Activated naive CD4-positive, alpha-beta T cell treated with anti-CD3 and anti-CD28 coated beads, Interleukin-2, amount 50 U/mL, for 16 hours (primary cell): ENCODE data around the gene ZNF567.
"Not testable (repeated sequence)": the region's sequence is repeated elsewhere in the genome, so short reads cannot be mapped to it uniquely, and the experiment has no call there.

Experiments
- DNase-seq: peaks from one replicate; pipeline ENCODE4 v3.0.0-alpha.2; 2020

The ZNF567 gene

DNA sequence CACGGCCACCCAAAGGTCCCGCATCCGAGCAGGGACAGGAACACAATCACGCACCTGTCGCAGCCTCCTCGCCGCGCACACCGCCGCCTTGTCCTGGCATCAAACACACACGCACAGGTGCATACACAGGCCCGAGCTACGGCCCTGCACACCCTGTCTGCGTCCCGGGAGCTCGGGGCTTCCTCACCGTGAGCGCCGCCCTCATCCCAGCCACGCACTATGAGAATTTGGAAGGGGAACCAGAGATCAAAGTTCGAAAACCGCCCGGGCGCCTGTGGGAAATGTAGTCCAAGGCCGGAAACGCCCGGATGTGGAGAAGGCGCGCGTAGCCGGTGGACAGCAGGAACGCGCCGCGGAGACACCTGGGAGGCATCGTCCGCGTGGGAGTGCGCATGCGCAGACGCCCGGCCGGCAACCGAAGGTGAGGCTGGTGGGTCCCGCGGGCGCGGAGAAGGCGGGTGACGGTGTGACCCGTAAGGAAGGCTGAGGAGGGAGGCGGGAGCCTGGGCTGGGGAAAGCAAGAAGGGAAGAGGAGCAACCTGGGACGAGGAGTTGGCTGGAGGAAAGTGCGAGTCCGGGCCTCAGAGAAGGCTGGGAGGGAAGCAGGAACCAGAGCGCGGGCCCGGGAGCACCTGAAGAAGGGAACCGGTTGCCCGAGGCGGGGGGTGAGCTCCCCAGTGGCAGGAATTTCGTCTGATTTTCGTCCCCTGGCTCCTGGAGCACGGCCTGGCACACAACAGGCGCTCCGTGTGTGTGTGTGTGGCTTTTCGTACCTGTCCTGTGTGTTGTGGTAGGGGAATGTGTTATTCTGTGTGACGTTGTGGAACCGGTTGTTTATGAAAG is at the start of gene ZNF567:
Gene ZNF567 (plus strand): TSS at position 399 of the 843 bp plus-strand sequence. CDS start 7,256 bp downstream, outside the sequence.
- DNase-seq, result peak; percentile 98

DNA sequence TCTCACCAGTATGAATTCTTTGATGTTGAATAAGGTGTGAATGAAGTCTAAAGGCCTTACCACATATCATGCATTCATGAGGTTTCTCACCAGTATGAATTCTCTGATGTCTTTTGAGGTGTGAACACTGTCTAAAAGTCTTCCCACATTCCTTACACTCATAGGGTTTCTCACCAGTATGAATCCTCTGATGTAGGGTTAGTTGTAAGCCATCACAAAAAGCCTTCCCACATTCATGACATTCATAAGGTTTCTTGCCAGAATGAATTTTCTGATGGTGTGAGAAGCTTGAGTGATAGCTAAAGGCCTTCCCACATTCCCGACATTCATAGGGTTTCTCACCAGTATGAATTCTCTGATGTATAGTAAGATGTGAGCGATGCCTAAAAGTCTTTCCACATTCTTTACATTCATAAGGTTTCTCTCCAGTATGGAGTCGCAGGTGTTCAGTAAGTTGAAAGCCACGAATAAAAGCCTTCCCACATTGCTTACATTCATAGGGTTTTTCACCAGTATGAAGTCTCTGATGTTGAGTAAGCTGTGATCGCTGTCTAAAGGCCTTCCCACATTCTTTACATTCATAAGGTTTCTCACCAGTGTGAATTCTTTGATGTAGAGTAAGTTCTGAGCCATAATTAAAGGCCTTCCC is 48.4 kb upstream of the ZNF567 start:
- no peak for DNase-seq

DNA sequence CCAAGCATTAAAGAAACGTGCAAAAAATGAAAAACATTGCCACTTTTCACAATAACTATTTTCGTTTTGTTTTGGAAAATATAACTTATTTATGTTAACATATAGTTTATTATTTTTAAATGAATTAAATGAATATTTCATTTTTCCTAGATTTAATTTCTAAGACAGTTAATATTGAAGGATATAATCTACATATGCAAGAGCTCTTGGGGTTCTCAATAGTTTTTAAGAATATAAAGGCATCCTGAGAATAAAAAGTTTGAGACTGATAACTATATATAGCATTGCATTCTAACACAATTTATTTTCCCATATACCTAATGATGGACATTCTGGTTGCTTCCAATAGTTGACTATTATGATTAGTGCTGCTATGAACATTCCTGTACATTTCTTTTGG is 40.7 kb upstream of the ZNF567 start:
- no peak for DNase-seq

DNA sequence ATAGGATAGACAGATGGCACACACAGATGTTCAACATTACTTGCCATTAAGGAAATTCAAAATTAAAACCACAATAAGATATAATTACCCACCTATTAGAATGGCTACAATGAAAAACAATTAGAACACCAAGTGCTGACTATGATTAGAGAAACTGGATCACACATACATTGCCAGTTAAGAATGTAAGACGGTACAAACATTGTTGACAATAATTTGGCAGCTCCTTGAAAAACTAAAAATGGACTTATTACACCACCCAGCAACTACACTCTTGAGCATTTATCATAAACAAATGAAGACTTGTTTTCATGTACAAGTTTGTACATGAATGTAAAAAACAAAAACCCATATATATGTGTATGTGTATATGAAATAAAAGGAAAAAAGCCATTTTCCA is 34.5 kb upstream of the ZNF567 start:
- no peak for DNase-seq

DNA sequence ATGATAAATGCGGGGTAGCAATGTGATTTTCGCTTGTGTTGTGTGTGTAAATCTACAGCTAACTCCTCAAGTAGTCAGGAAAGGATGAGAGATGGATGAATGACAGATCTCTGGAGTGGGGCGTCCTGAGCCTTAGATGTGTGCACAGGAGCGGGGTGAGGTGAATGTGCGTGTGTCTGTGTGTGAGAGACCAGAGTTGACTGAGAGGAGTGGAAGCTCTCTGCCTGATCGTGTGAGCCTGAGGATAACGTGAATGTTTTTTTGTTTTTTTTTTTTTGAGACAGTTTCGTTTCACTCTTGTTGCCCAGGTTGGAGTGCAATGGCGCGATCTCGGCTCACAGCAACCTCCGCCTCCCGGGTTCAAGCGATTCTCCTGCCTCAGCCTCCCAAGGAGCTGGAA is 21.6 kb upstream of the ZNF567 start:
- no peak for DNase-seq

DNA sequence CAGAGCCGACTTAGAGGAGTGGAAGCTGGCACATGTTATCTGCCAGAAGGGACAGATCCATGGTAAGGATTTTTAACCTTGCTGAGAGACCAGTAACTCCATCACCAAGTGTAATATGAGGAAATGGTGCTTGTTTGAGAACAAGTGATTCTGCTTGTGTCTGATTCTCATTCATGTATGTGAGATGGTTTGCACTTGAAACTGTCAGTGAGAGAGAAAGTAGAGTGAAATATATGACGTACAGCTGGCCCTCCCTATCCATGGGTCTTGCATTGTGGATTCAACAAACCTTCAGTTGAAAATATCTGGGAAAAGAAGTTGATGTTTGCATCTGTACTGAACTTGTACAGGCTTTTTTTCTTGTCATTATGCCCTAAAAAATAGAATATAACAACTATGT is 18.8 kb upstream of the ZNF567 start:
- DNase-seq, result no peak

DNA sequence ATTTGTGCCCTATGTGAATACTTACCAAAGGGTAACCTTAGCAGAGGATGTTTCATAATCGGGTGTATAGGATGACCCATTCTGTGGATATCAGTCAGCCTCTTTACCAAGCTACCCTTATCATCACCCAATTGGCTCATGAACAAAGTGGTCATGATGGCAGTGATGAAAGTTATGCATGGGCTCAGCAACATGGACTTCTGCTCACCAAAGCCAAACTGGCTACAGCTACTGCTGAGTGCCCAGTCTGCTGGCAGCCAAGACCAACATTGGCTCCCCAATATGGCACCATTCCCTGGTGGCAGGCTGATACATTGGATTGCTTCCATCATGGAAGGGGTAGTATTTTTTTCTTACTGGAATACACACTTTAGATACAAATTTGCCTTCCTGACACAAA is 15.0 kb upstream of the ZNF567 start:
- DNase-seq, result no peak

DNA sequence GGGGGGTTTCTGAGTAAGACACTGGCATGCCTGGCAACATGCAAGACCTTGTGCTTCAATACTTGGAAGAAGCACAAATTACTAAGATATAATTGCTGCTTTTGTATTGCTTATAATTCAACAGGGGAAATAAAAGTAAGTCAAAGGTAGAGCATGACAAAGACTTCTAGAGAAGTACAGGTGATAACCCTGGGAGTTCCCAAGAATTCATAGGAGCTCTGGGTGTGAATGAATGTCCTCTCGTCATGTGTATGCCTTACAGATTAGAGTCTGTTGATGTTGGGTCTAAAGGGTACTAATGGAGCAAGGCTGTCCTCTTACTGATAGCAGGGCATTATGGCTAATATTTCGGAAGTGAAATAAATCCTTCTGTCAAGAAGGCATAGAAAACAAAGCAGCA is 13.2 kb upstream of the ZNF567 start:
- DNase-seq, result no peak

DNA sequence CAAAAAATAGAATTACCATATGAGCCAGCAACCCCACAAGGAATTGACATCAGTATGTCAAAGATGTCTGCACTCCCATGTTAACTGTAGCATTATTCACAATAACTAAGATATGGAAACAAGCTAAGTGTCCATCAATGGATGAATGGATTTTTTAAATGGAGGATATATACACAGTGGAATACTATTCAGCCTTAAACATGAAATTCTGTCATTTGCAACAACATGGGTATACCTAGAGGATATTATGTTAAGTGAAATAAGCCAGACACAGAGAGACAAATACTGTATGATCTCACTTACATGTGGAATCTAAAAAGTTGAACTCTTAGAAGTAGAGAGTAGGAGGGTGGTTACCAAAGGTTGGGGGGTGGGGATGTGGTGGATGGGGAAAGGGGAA is 8.0 kb upstream of the ZNF567 start:
- DNase-seq, result no peak

DNA sequence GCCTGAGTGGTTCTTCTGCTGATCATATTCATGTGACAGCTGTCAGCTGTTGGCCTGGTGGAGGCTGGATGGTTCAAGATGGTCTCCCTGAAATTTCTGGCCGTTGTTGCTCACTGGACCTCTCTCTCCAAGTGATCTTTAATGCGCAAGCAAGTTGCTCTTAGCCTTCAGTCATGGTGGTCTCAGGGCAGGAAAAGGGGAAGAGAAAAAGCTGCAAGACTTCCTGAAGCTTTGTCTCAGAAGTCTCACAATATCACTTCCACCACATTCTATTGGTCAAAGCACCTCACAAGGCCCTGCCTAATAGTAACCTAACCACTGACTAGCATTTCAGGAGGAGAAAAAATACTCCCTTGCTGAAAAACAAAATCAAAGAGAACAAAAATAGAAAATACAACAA is 1.6 kb upstream of the ZNF567 start:
- DNase-seq, result no peak

DNA sequence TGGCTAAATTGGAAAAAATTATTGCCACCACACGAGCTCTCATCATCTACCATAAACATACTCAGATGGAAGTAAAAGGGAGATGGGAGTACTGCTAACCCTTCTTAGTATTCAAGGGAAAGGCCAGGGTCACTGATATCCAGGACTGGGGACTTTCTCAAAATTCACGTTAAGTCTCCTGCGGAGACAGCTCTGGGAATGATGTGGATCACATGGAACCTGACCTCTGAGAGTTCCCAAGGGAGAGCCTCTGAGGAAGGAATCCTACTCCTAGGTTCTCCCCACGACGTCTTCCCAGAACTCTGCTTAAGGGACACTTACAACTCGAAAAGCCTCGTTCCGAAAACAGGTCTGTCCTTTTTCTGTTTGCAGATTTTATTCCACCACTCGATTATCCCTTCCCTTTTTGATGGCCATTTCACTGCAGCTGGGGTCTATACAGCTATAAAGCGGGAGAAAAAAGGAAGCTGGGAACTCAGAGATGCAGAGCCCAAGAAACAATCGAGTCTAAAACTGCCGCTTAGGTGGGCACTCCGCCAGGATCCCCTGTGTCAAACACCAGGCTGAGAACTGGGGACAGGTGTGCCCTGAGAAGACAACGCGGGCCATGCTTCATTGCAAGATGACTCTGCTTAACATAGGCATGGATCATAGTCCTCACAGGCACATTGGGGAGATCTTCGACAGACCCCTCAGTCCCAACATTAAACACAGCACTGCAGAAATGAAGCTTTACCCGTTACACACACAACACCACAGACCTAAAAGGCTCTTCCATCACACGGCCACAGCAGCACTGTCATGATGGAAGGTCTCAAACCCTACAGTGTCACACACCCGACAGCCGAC is 823 bp upstream of the ZNF567 start:
- no peak for DNase-seq

DNA sequence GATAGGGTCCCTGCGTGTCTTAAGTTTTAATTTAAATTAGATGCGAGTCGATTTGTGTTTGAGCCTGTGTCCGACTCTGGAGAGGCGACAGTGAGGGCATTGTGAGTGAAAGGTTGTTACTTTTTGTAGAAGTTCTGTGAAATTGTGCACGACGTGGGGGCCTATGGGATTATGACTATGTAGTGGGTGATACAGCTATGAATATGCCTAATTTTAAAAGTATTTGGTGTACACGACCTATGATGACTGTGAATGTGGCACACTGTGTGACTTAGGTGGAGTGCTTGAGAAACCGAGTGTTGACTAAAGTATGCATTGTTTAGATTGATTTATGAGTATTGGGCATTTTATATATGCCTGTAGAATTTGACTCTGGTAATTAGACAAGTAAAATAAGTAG is 646 bp downstream of the ZNF567 start:
- no peak for DNase-seq

DNA sequence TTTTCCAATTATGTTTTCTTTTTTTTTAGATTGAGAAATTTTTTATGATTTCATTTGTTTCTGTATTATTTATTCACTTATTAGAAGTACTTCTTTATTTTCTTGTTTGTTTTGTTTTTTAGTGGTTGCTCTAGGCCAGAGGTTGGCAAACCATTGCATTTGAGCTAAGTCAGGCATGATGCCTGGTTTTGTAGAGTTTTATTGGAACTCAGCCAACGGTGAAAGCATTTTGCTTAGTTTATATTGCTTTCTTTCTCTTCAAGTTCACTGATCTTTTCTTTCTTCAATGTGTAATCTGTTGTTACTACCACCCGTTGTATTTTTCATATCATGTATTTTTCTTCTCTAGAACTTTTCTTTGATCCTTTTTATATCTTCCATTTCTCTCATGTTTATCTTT is 19.7 kb downstream of the ZNF567 start:
- no peak for DNase-seq

DNA sequence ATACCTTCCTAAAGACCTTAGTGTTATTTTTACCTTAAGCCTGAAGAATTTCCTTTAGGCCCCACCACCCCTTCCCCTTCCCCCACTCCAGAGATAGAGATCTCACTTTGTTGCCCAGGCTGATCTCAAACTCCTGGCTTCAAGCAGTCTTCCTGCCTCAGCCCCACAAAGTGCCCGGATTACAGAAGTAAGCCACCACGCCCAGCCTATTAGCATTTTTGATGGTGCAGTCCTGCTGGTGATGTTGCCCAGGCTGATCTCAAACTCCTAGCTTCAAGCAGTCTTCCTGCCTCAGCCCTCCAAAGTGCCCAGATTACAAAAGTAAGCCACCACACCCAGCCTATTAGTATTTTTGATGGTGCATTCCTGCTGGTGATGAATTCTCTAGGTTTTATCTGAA is 22.0 kb downstream of the ZNF567 start:
- DNase-seq, result no peak

DNA sequence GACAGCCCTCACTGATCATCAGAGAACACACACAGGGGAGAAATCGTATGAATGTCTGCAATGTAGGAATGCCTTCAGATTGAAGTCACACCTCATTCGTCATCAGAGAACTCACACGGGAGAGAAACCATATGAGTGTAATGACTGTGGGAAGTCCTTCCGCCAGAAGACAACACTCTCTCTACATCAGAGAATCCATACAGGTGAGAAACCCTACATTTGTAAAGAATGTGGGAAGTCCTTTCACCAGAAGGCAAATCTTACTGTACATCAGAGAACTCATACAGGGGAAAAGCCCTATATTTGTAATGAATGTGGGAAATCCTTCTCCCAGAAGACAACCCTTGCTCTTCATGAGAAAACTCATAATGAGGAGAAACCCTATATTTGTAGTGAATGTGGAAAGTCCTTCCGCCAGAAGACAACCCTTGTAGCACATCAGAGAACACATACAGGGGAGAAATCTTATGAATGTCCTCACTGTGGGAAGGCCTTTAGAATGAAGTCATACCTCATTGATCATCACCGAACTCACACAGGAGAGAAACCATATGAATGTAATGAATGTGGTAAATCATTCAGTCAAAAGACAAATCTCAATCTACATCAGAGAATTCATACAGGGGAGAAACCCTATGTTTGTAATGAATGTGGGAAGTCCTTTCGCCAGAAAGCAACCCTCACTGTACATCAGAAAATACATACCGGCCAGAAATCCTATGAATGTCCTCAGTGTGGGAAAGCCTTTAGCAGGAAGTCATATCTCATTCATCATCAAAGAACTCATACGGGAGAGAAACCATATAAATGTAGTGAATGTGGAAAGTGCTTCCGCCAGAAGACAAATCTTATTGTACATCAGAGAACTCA is 32.5 kb downstream of the ZNF567 start:
- no peak for DNase-seq

DNA sequence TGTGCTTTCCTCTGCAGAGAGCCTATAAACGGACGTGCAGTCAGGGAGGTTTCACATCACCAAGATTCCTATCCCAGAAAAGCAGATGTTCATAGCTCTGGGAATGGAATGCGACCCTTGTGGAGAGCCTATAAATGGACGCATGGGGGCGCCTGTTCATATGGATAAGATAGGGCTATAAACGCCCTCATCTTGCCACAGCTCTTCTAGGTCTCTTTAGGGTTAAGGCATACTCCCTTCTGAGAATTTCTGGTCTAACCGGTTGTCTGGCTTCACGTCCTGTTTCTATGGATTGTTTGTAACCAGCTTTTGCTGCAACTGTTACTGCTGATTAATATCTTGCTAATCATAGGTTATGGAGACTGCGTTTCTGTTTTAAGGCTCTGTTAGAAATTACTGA is 48.8 kb downstream of the ZNF567 start:
- not testable (repeated sequence) for DNase-seq

DNA sequence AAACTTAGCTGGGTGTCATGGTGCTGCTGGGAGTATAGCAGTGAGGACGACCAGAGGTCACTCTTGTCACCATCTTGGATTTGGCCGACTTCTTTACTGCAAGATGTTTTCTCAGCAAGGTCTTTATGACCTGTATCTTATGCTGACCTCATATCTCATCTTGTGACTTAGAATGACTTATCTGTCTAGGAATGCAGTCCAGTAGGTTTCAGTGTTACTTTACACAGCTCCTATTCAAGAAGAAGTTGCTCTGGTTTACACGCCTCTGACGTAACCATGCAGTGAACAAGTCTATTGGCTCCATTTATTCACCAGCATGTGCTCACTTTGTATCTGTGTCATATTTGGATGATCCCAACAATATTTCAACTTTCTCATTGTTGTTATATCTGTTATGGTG is 58.5 kb downstream of the ZNF567 start:
- DNase-seq, result no peak

DNA sequence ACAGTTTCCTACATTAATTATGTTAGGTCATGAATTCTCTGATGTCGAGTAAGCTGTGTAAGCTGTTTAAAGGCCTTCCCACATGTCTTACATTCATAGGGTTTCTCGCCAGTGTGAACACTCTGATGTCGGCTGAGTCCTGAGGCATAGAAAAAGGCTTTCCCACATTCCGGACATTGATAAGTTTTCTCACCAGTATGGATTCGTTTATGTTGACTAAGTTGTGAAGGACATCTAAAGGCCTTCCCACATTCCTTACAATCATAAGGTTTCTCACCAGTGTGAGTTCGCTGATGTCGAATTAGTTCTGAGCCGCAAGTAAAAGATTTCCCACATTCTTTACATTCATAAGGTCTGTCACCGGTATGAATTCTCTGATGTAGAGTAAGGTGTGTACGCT is 60.3 kb downstream of the ZNF567 start:
- DNase-seq, result no peak

DNA sequence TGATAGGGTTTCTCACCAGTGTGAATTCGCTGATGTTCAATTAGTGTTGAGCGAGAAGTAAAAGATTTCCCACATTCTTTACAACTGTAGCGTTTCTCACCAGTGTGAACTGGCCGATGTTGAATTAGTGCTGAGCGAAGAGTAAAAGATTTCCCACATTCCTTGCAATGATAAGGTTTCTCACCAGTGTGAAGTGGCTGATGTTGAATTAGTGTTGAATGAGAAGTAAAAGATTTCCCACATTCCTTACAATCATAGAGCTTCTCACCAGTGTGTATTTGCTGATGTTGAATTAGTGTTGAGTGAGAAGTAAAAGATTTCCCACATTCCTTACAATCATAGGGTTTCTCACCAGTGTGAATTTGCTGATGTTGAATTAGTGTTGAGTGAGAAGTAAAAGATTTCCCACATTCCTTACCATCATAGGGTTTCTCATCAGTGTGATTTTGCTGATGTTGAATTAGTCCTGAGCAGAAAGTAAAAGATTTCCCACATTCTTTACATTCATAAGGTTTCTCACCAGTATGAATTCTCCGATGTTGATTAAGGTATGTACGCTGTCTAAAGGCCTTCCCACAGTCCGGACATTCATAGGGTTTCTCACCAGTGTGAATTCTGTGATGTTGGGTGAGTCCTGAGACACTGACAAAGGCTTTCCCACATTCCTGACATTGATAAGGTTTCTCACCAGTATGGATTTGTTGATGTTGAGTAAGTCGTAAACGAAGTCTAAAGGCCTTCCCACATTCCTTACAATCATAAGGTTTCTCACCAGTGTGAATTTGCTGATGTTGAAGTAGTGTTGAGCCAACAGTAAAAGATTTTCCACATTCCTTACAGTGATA is 61.2 kb downstream of the ZNF567 start:
- DNase-seq, result no peak

DNA sequence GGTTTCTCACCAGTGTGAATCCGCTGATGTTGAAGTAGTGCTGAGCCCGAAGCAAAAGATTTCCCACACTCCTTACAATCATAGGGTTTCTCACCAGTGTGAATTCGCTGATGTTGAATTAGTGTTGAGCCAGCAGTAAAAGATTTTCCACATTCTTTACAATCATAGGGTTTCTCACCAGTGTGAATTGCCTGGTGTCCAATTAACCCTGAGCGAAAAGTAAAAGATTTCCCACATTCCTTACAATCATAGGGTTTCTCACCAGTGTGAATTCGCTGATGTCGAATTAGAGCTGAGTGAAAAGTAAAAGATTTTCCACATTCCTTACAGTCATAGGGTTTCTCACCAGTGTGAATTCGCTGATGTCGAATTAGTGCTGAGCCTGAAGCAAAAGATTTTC is 62.2 kb downstream of the ZNF567 start:
- not testable (repeated sequence) for DNase-seq

DNA sequence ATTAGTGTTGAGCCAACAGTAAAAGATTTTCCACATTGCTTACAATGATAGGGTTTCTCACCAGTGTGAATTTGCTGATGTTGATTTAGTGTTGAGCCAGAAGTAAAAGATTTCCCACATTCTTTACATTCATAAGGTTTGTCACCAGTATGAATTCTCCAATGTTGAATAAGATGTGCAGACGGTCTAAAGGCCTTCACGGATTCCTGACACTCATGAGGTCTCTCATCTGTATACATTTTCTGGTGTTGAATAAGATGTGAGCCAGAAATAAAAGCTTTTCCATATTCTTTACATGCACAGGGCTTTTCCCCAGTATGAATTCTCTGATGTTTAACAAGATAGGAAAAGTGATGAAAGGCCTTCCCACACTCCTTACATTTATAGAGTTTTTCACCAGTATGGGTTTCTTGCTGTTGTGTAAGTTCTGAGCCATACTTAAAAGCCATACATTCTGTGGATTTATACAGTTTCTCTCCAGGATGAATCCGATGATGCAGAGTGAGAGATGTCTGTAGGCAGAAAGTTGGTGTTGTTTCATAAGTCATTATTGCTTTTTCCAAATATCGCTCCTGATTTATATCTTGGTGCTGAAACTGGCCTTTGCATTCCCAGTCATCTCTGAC is 62.8 kb downstream of the ZNF567 start:
- DNase-seq, result no peak
